Retinal pigment epithelial cell (primary cell): Measurements from ENCODE around the gene SMC4.
"Not testable (repeated sequence)": the region's sequence is repeated elsewhere in the genome, so short reads cannot be mapped to it uniquely, and the experiment has no call there.

Experiments
- DNase-seq: peaks from one replicate; pipeline ENCODE4 v3.0.0-alpha.2; 2010; ENCODE audit warnings: low read depth
- H3K4me3 ChIP-seq: 2 replicates; pipeline ENCODE4 v1.5.1; 2011; ENCODE audit warnings: mild to moderate bottlenecking, low read length, control low read depth, moderate library complexity
- TF ChIP-seq, protein P1 (sequence below): conservative IDR thresholded peaks from 2 replicates; pipeline ENCODE4 v1.5.1; 2011; ENCODE audit warnings: low read depth, low read length, control low read depth, inconsistent platforms

Gene SMC4

DNA sequence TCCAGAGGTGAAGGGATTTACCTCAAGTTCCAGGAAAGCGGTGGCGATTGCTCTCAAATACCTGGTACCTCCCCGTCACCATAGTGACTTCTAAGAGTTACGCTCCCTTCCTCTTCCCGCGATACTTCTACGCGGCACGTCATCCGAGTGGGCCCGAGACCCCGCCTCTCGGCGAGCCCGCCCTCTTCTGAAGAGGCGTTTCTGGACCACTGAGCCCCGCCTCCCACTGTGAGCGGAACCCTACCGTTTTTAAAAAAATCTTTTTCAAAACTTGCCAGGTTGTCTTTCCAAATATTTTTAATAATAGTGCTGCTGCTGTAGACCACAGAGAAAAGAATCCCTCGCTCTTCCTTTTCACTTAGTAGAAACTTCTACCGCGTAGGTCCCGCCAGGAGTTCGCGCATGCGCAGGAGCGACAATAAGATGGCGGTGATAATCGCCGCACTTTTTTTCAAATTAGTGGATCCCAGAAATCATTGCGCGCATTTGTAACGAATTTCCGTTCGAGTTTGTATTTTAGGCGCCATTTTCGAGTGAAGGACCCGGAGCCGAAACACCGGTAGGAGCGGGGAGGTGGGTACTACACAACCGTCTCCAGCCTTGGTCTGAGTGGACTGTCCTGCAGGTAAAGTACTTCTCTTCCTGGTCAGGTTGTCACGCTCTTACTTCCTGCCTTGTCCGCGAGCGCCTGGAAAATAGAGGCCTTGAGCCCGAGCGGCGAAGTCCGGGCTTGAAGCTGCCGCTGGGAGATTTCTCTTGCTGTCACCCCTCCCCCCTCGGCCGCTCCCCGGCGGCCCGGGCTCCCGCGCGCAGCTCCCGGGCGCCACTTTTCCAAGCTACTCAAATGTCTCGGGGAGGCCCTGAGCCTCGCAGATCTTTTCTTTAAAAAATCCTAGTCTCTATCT lies at the start of gene SMC4, which contains the start of gene IFT80:
TSS of gene SMC4 (plus strand) at position 526 of the 905 bp plus-strand sequence. CDS start 1,177 bp downstream, outside the sequence.
TSS of gene IFT80 (minus strand) at position 101 of the 905 bp plus-strand sequence. CDS start 14,625 bp downstream, outside the sequence.
- H3K4me3 ChIP-seq: peak within 1 kb of the TSS; percentile 97
- TF ChIP-seq, protein P1, sequence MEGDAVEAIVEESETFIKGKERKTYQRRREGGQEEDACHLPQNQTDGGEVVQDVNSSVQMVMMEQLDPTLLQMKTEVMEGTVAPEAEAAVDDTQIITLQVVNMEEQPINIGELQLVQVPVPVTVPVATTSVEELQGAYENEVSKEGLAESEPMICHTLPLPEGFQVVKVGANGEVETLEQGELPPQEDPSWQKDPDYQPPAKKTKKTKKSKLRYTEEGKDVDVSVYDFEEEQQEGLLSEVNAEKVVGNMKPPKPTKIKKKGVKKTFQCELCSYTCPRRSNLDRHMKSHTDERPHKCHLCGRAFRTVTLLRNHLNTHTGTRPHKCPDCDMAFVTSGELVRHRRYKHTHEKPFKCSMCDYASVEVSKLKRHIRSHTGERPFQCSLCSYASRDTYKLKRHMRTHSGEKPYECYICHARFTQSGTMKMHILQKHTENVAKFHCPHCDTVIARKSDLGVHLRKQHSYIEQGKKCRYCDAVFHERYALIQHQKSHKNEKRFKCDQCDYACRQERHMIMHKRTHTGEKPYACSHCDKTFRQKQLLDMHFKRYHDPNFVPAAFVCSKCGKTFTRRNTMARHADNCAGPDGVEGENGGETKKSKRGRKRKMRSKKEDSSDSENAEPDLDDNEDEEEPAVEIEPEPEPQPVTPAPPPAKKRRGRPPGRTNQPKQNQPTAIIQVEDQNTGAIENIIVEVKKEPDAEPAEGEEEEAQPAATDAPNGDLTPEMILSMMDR: no peak
- DNase-seq: peak; percentile 89

DNA sequence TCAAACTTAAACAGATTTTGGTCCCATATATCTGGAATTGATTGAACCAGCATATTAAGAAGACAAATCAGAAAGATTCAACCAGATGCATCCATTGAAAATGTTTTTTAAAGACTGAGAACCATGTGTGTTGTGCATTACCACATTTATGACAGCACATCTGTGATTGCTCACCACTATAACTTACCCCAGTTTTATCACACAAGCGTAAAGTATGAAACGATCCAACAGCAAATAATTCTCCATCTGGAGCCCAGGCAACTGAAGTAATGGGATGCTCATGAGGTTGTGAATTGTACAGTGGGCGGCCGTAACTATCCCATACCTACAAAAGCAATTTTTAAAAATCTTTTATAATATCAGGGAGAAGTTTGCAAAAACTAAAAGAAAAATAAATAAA lies 43.6 kb upstream of the SMC4 start:
- no peak overlapping the region for H3K4me3 ChIP-seq
- TF ChIP-seq, protein P1: no peak
- DNase-seq: no peak

DNA sequence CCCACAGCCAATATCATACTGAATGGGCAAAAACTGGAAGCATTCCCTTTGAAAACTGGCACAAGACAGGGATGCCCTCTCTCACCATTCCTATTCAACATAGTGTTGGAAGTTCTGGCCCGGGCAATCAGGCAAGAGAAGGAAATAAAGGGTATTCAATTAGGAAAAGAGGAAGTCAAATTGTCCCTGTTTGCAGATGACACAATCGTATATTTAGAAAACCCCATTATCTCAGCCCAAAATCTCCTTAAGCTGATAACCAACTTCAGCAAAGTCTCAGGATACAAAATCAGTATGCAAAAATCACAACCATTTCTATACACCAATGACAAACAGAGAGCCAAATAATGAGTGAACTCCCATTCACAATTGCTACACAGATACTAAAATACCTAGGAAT lies 36.6 kb upstream of the SMC4 start:
- H3K4me3 ChIP-seq, DNase-seq: not testable (repeated sequence)

DNA sequence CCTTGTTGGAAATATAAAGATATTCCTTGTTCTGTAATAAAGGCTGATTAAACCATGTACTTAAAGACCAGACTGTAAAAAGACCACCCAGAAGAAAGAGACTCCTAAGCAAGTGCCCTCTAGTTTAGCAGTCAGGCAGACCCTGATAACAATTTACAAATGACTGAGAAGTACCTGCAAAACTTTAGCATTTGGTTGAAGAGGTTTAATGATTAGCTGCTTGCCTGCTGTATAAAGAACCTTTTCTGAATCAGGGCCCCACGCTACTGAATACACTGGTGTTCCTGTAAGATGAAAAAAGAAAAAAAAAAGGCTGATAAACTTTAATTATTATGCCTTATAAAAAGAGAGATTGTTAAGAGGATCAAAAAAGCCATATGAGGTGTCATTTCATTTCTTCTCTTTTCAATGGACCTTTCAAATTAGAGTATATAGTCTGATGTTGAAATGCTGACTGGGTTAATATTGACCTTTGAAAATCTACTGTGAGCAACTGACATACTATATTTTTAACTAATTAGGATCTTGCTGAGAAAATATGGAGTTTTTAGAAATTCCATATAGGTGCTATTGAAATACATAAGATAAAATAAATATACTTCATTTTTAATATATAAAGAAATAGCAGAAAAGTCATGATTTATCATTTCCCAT lies 33.5 kb upstream of the SMC4 start:
- TF ChIP-seq, protein P1: no peak
- no peak for DNase-seq
- no peak overlapping the region for H3K4me3 ChIP-seq

DNA sequence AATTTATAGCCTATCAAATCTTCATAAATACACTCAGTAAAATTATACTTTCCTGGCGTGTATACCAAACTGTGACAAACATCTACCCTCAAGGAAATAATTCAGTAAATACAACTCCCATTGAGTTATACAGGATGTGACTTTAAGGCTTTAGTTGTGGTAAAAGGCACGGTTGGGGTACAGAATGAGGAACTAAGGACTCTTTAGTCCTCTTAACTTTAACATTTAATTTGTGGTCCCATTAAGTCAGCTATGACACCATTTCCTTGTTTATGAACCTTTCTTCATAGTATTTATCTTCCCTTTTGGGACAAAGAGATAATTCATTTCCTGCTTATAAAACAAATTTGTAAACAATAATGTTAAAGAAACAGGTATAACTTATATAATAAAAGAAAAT lies 30.6 kb upstream of the SMC4 start:
- no peak for DNase-seq

DNA sequence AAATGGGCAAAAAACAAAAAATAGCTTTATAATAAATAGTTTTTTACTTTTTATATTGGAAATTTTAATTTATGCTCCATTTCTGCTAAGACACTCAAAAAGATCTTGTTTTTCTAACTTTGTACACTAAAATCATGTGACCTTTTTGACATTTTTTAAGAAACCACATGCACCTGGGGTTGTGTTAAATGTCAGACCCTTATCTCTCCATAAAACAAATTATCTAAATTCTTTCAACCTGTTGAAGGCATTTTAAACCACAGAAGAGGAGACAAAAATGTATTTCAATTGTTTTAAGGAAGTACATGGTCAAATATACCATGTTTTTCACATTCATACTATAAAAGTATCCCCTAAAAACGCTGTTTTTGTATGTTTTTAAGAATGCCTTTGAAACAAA lies 29.7 kb upstream of the SMC4 start:
- no peak overlapping the region for H3K4me3 ChIP-seq
- TF ChIP-seq, protein P1: no peak
- DNase-seq: no peak

More for the DNA sequence above, 30.6 kb upstream of the SMC4 start:
- H3K4me3 ChIP-seq: no peak overlapping the region
- TF ChIP-seq, protein P1: no peak

DNA sequence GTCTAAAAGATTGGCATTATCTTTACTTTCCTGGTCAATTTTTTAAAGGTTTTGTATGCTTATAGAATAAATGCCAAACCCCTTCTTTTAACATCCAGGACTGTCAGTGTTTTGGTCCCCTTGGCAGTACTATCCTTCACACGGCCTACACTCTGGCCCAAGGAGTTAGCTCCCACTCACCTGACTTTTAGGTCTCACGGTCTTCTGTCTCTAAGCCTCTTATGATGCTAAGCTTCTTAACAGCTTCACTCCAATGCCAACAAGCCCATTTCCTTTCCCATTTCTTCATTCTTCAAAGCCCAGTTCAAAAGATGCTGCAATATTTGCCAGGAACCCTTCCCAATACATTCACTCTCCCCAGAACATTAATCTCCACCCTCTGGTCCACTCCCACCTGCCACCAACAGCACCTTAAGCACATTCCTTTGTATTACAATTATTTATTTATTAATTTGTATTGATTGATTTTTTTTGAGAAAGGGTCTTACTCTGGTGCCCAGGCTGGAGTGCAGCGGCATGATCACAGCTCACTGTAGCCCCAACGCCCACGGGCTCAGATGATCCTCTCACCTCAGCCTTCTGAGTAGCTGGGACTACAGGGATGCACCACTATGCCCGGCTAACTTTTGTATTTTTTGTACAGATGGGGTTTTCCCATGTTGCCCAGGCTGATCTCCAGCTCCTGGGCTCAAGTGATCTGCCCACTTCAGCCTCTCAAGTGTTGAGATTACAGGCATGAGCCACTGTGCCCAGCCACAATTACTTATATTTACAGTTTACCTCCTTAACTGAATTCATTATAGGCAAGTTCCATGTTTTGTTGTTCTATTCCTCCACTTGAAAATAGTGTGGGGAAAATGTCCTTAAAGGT lies 28.2 kb upstream of the SMC4 start:
- no peak overlapping the region for H3K4me3 ChIP-seq
- TF ChIP-seq, protein P1: no peak
- peak; percentile 71 for DNase-seq
